ENCODE results near the gene PRKAG2.

- TF ChIP-seq CTCF (IDR thresholded peaks at IDR 0.05; ENCODE audit: insufficient read depth, low read length, poor library complexity, severe bottlenecking) (no peak), EZH2phosphoT487 (conservative IDR thresholded peaks at IDR 0.05; ENCODE audit: low read length) (no peak)
Observed at GRCh38 chr7:151851782-151852181, 25.1 kb downstream of the PRKAG2 start.
